ENCODE data around the gene BSDC1.

Gene BSDC1

GRCh38 chr1:32393136-32393535 lies 1.1 kb downstream of the BSDC1 start:
- no peak for DNase-seq

GRCh38 chr1:32392325-32392724 lies 1.9 kb downstream of the BSDC1 start:
- DNase-seq: no peak

GRCh38 chr1:32390904-32391870 lies 3.1 kb downstream of the BSDC1 start:
- DNase-seq: no peak

- no peak for DNase-seq
Measured at GRCh38 chr1:32388641-32389040, 5.6 kb downstream of the BSDC1 start.

- no peak for DNase-seq
Measured at GRCh38 chr1:32386676-32387392, 7.4 kb downstream of the BSDC1 start.

- DNase-seq: no peak
Measured at GRCh38 chr1:32380057-32380456, 14.2 kb downstream of the BSDC1 start.

GRCh38 chr1:32377541-32378220 lies 16.6 kb downstream of the BSDC1 start:
- DNase-seq: no peak

GRCh38 chr1:32376199-32376598 lies 18.0 kb downstream of the BSDC1 start:
- DNase-seq: no peak

GRCh38 chr1:32373996-32374592 lies 20.1 kb downstream of the BSDC1 start:
- no peak for DNase-seq

GRCh38 chr1:32372149-32372756 lies 22.0 kb downstream of the BSDC1 start:
- no peak for DNase-seq

- no peak for DNase-seq
Measured at GRCh38 chr1:32367912-32368635, 26.2 kb downstream of the BSDC1 start.

- DNase-seq: no peak
Measured at GRCh38 chr1:32365445-32365844, 28.8 kb downstream of the BSDC1 start.

- DNase-seq: no peak
Measured at GRCh38 chr1:32364836-32365235, 29.4 kb downstream of the BSDC1 start.

GRCh38 chr1:32363713-32364112 lies 30.5 kb downstream of the BSDC1 start:
- DNase-seq: no peak

GRCh38 chr1:32362474-32363313 lies 31.5 kb downstream of the BSDC1 start, which contains the start of the genes FAM229A and TSSK3:
Gene FAM229A, minus strand, starts transcription at chr1:32362485. Its CDS starts 394 bp downstream, at chr1:32362091.
Gene TSSK3, plus strand, starts transcription at chr1:32362539. Its CDS starts 163 bp downstream, at chr1:32362702.
- no peak for DNase-seq

- no peak for DNase-seq
Measured at GRCh38 chr1:32361674-32362473, 32.4 kb downstream of the BSDC1 start.

- DNase-seq: no peak
Measured at GRCh38 chr1:32361308-32361673, 33.0 kb downstream of the BSDC1 start.

- no peak for DNase-seq
Measured at GRCh38 chr1:32358435-32358834, 35.8 kb downstream of the BSDC1 start.

GRCh38 chr1:32357614-32358013 lies 36.6 kb downstream of the BSDC1 start:
- no peak for DNase-seq

- no peak for DNase-seq
Measured at GRCh38 chr1:32356478-32356877, 37.8 kb downstream of the BSDC1 start.
